ENCODE results near the gene KCND1. TPM values are rescaled to one million over a fixed set of nuclear protein-coding genes. Genes with fewer than 3 reads are reported as not detected.

Gene KCND1
- total and polyA plus RNA-seq, 10 donors: 1.5 to 3.7 (median 2.1) TPM

GRCh38 chrX:48917139-48918001 is 54.3 kb downstream of the KCND1 start:
- intact Hi-C loops (cut with DNase I; ENCODE audit: low total_unique reads): no loop called here
- peak overlapping the region; percentile 42 to 95 (median 90) for H3K27ac ChIP-seq

DNA sequence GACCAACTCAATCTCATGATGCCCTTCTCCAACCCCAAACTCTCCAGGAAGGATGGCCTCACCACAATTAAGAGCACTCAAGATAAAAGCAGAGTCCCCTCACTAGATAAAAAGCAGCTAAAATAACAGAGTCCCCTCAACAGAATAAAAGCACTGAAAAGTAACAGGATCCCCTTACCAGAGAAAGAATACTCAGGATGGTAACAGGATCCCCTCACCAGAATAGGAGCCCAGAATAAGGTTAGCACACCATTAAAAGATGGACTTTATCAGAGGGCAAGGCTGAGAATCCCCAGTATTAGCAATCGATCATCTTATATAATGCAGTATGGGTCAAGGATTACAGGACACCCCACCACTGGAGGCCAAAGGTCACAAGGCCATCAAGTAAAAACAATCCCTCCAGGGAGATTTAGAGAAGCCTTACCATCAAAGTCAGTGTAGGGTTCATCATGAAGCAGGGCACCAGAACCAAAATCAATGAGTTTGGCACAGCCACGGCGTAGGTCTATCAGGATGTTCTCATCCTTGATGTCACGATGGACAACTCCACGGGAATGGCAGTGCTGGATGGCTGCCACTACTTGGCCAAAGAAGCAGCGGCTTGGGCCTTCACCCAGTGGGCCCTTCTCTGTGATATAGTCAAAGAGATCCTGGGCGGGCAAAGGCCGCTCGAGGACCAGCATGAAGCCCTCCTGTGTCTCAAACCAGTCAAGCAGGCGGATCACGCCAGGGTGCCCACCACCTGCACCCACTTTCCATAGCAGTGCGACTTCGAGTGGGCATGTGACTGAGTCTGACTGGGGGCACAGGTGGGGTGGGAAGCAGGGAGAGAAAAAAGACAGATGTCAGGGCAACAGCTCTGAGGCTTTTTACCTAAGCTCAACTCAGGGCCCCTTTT is 56.8 kb downstream of the KCND1 start:
- intact Hi-C loops (cut with DNase I; ENCODE audit: low total_unique reads): no loop called here
- Histone ChIP-seq H3K36me3 (peaks cover 0 to 44% (median 20%) of the 10 kb centered on the region in 6 donors), H3K4me1 (peaks cover 0 to 78% (median 41%) of the 10 kb centered on the region in 6 donors), H3K27ac (peak overlapping the region in 1 of 8 donors; percentile 8), H3K27me3 (replicated peaks in 1 of 7) (no peaks in the 10 kb centered on the region), H3K9me3 (no peaks in the 10 kb centered on the region), H3K4me3 (peak overlapping the region in 3 of 8 donors; percentile 9 to 91 (median 13))
- DNase-seq: no peak
- 86 to 100% (median 90%) methylated on average over 1 to 13 of the region's 13 CpGs for WGBS, 5 donors
- TF ChIP-seq CTCF (IDR thresholded peaks at IDR 0.05 in 8 of 11, conservative IDR thresholded peaks at IDR 0.05 in 3 of 11) (no peak), POLR2AphosphoS5 (IDR thresholded peaks at IDR 0.05) (peak; percentile 38 to 54 (median 46))

More at GRCh38 chrX:48917139-48918001, 54.3 kb downstream of the KCND1 start:
- H3K9me3 ChIP-seq: no peaks in the 10 kb centered on the region
- H3K4me1 ChIP-seq: peaks cover 0 to 84% (median 43%) of the 10 kb centered on the region in 6 donors
- peak overlapping the region; percentile 55 to 91 (median 67) for H3K4me3 ChIP-seq
- H3K27me3 ChIP-seq (replicated peaks in 1 of 7): no peaks in the 10 kb centered on the region
- no peak for TF ChIP-seq POLR2A (IDR thresholded peaks at IDR 0.05)
- peak; percentile 97 to 99 (median 98) for TF ChIP-seq CTCF (IDR thresholded peaks at IDR 0.05 in 8 of 11, conservative IDR thresholded peaks at IDR 0.05 in 3 of 11)
- TF ChIP-seq POLR2AphosphoS5 (IDR thresholded peaks at IDR 0.05): peak; percentile 71 to 78 (median 77)
- 13 to 42% (median 20%) methylated on average over 11 to 27 of the region's 27 CpGs for WGBS, 5 donors
- H3K36me3 ChIP-seq: peaks cover 0 to 50% (median 20%) of the 10 kb centered on the region in 6 donors
- peak; percentile 95 for DNase-seq

GRCh38 chrX:48913605-48914366 is 57.9 kb downstream of the KCND1 start:
- peaks cover 0 to 73% (median 41%) of the 10 kb centered on the region in 6 donors for H3K4me1 ChIP-seq
- H3K9me3 ChIP-seq: no peaks in the 10 kb centered on the region
- no peaks in the 10 kb centered on the region for H3K27me3 ChIP-seq (replicated peaks in 1 of 7)
- peak overlapping the region in 1 of 8 donors; percentile 91 for H3K4me3 ChIP-seq
- H3K36me3 ChIP-seq: peaks cover 0 to 51% (median 20%) of the 10 kb centered on the region in 6 donors
- TF ChIP-seq POLR2AphosphoS5 (IDR thresholded peaks at IDR 0.05): peak; percentile 42 to 59 (median 56)
- no peak for TF ChIP-seq CTCF (IDR thresholded peaks at IDR 0.05 in 8 of 11, conservative IDR thresholded peaks at IDR 0.05 in 3 of 11)
- DNase-seq: no peak
- no peak overlapping the region for H3K27ac ChIP-seq
- intact Hi-C loops (cut with DNase I; ENCODE audit: low total_unique reads): no loop called here
- WGBS, 5 donors: 75 to 94% (median 82%) methylated on average over 4 to 5 of the region's 5 CpGs

Data from spleen (tissue), 11 donors.